Keratinocyte (primary cell): ENCODE results near the gene NBPF1. TPM values are rescaled to one million over a fixed set of nuclear protein-coding genes. Genes with fewer than 3 reads are reported as not detected.
A peak's percentile ranks its signal among the peaks of the same experiment; 100 is the strongest.
"Not testable (repeated sequence)": the region's sequence is repeated elsewhere in the genome, so short reads cannot be mapped to it uniquely, and the experiment has no call there.

Source experiments
- DNase-seq: peaks from one replicate; pipeline ENCODE4 v3.0.0-alpha.2; 2011; ENCODE audit warnings: low read depth, missing footprints, low spot score
- FAIRE-seq: peaks from 2 replicates; lab custom pipeline; 2011; peaks lifted over from hg19 to GRCh38; lab: Jason Lieb, UNC
- H2AFZ ChIP-seq: 2 replicates; pipeline ENCODE4 v1.6.0; 2012; ENCODE audit warnings: low read length, control low read depth, inconsistent platforms; ENCODE audit not compliant: control insufficient read depth
- H3K27ac ChIP-seq: 2 replicates; pipeline ENCODE4 v1.5.1; 2011; ENCODE audit warnings: low read length; ENCODE audit not compliant: control insufficient read depth, insufficient read depth
- H3K27me3 ChIP-seq: 3 replicates; pipeline ENCODE4 v1.6.0; 2011; ENCODE audit warnings: low read length; ENCODE audit not compliant: control insufficient read depth, insufficient read depth; ENCODE audit errors: extremely low read depth
- H3K36me3 ChIP-seq, 2 experiments: 2 replicates in 1 of 2; 3 replicates in 1 of 2; pipeline ENCODE4 v1.5.1; 2011; ENCODE audit warnings: low read length in 2 of 2, mild to moderate bottlenecking in 1 of 2; ENCODE audit not compliant: control insufficient read depth in 2 of 2, insufficient read depth in 2 of 2; ENCODE audit errors: extremely low read depth in 1 of 2
- H3K4me1 ChIP-seq: 3 replicates; pipeline ENCODE4 v1.5.1; 2011; ENCODE audit warnings: low read length; ENCODE audit not compliant: control insufficient read depth, insufficient read depth; ENCODE audit errors: extremely low read depth
- H3K4me2 ChIP-seq: 3 replicates; pipeline ENCODE4 v1.6.0; 2011; ENCODE audit warnings: low read depth, low read length; ENCODE audit not compliant: control insufficient read depth, insufficient read depth; ENCODE audit errors: extremely low read depth
- H3K4me3 ChIP-seq, 3 experiments: fragments of 200-600 bp in 1 of 3; sonication (generic) in 1 of 3; 2 replicates in 2 of 3; 3 replicates in 1 of 3; pipeline ENCODE4 v1.5.1; 2011 to 2016; ENCODE audit warnings: low read length in 3 of 3, mild to moderate bottlenecking in 3 of 3, control low read depth in 2 of 3, inconsistent platforms in 1 of 3, low read depth in 1 of 3, mixed read lengths in 1 of 3, mixed run types in 1 of 3, moderate library complexity in 1 of 3; ENCODE audit not compliant: control insufficient read depth in 2 of 3, insufficient read depth in 2 of 3; ENCODE audit errors: extremely low read depth in 1 of 3
- H3K79me2 ChIP-seq: 2 replicates; pipeline ENCODE4 v1.6.0; 2012; ENCODE audit warnings: low read length; ENCODE audit not compliant: control insufficient read depth, insufficient read depth
- H3K9ac ChIP-seq: 3 replicates; pipeline ENCODE4 v1.6.0; 2011; ENCODE audit warnings: low read length; ENCODE audit not compliant: control insufficient read depth, insufficient read depth; ENCODE audit errors: extremely low read depth
- H3K9me1 ChIP-seq: 3 replicates; pipeline ENCODE4 v1.6.0; 2011; ENCODE audit warnings: low read length; ENCODE audit not compliant: control insufficient read depth, insufficient read depth; ENCODE audit errors: extremely low read depth
- H3K9me3 ChIP-seq: 2 replicates; pipeline ENCODE4 v1.5.1; 2012; ENCODE audit warnings: low read depth, low read length; ENCODE audit not compliant: control insufficient read depth
- H4K20me1 ChIP-seq: 3 replicates; pipeline ENCODE4 v1.6.0; 2011; ENCODE audit warnings: low read length; ENCODE audit not compliant: control insufficient read depth, insufficient read depth; ENCODE audit errors: extremely low read depth
- dilution Hi-C: fragments of 300-500 bp; cut with MboI; formaldehyde crosslinking; loops from one replicate; pipeline ENCODE4 v1.7.0; 2020; ENCODE audit warnings: low sequenced_read_pairs; ENCODE audit not compliant: extremely low pct_ligation_motif_present
- polyA plus RNA-seq, 5 experiments: library from polyadenylated mRNA; depleted of rRNA in 3 of 5; stranded (reverse) in 3 of 5; stranded (forward) in 1 of 5; unstranded in 1 of 5; fragments of >200 nt; gene quantifications; 1 replicate in 1 of 5; 2 replicates in 3 of 5; 3 replicates in 1 of 5; pipeline versions ENCODE4 v1.2.1 to v1.2.3, GENCODE V29; 2011 to 2012; ENCODE audit warnings: missing spikeins in 2 of 5, low read depth in 1 of 5, low replicate concordance in 1 of 5

The NBPF1 gene
- polyA plus RNA-seq, 1 donor (not counting 4 experiments of a cell fraction or from before 2014, with no cell fraction given): 16.4 TPM

DNA sequence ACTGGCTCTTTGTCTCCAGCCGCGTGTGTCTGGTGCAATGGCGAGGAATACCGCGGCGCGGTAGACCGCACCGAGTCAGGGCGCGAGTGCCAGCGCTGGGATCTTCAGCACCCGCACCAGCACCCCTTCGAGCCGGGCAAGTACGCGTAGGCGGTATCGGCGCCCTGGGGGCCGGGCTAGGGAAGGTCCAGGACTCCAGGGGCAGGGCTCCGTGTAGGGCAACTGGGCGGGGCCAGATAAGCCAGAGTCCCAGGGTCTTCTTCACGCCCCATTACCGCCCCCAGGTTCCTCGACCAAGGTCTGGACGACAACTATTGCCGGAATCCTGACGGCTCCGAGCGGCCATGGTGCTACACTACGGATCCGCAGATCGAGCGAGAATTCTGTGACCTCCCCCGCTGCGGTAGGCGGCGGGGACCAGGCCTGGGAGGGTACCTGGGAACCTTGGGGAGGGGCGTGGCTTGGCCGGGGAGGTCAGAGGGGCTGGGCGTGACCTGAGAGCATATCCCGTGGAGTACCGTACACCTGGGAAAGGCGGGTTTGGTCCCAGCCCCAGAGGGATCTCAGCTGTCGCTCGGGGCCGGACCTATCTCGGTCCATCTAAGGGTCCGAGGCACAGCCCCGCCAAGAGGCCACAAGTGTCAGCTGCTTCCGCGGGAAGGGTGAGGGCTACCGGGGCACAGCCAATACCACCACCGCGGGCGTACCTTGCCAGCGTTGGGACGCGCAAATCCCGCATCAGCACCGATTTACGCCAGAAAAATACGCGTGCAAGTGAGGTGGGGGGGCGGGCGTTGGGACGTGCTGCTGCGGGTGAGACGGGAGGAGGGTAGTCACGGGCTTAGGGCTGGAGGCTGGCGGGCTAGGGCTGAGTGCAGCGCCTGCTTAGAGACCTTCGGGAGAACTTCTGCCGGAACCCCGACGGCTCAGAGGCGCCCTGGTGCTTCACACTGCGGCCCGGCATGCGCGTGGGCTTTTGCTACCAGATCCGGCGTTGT is 34.1 kb upstream of the NBPF1 start:
- H3K9ac ChIP-seq, H3K4me3 ChIP-seq, H2AFZ ChIP-seq, H3K27me3 ChIP-seq, dilution Hi-C loops, FAIRE-seq, H4K20me1 ChIP-seq, H3K27ac ChIP-seq, H3K9me3 ChIP-seq, H3K4me2 ChIP-seq, H3K9me1 ChIP-seq, DNase-seq, H3K36me3 ChIP-seq: not testable (repeated sequence)
- H3K4me1 ChIP-seq: peaks cover 20% of the 10 kb centered on the region
- peaks cover 21% of the 10 kb centered on the region for H3K79me2 ChIP-seq

- H3K27me3 ChIP-seq, H3K27ac ChIP-seq, FAIRE-seq, H2AFZ ChIP-seq, H3K36me3 ChIP-seq, H3K9me3 ChIP-seq, H3K9ac ChIP-seq, H3K4me2 ChIP-seq, H3K9me1 ChIP-seq, H3K4me3 ChIP-seq, dilution Hi-C loops, DNase-seq, H4K20me1 ChIP-seq: not testable (repeated sequence)
- Histone ChIP-seq H3K79me2 (peaks cover 27% of the 10 kb centered on the region), H3K4me1 (peaks cover 20% of the 10 kb centered on the region)
Observed at GRCh38 chr1:16646716-16647115, 33.4 kb upstream of the NBPF1 start.

GRCh38 chr1:16646061-16646664 is 32.8 kb upstream of the NBPF1 start:
- H3K27ac ChIP-seq, H3K27me3 ChIP-seq, H3K9ac ChIP-seq, H4K20me1 ChIP-seq, H3K36me3 ChIP-seq, H3K9me1 ChIP-seq, dilution Hi-C loops, H3K4me3 ChIP-seq, FAIRE-seq, H2AFZ ChIP-seq, H3K9me3 ChIP-seq, DNase-seq, H3K4me2 ChIP-seq: not testable (repeated sequence)
- Histone ChIP-seq H3K4me1 (peaks cover 20% of the 10 kb centered on the region), H3K79me2 (peaks cover 31% of the 10 kb centered on the region)

DNA sequence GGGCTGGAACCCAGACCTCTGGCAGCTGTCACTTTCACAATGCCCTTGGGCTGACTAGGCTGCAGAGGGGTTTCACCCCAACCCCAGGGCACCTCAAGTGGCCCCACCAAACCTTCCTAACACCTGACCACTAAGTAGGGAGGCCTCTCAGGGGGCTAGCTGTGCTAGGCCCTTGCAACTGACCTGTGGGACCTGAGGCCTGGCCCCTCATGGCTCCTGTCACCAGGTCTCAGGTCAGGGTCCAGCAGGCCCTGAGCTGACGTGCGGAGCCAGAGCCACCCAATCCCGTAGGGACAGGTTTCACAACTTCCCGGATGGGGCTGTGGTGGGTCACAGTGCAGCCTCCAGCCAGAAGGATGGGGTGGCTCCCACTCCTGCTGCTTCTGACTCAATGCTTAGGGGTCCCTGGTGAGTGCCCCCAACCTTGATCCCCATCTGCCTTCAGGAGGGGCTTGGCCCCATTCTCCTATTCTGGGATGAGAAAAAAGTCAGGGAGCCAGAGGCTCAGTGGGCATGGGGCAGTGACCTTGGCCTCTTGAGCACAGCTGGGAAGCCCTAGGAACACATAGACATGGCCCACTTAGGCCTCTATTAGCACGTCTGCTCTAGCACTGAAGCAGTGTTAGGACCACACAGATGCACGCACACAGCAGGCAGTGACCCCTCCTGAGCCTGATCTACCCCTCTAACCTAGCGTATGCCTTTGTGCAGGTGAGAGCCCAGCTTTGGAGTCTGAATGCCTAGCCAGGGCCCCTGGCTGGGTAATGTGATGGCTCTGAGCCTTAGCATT is 32.1 kb upstream of the NBPF1 start:
- Histone ChIP-seq H3K4me2 (peak overlapping the region; percentile 89), H3K9ac (peak overlapping the region; percentile 94), H3K79me2 (peaks cover 34% of the 10 kb centered on the region), H3K27ac (peak overlapping the region; percentile 79), H3K4me3 (peak overlapping the region in 2 of 3 experiments; percentile 100), H2AFZ (peak overlapping the region; percentile 100), H3K4me1 (peaks cover 20% of the 10 kb centered on the region)
- DNase-seq, H4K20me1 ChIP-seq, H3K9me1 ChIP-seq, H3K27me3 ChIP-seq, H3K9me3 ChIP-seq, H3K36me3 ChIP-seq, FAIRE-seq, dilution Hi-C loops: not testable (repeated sequence)
